CD4-positive, alpha-beta T cell (primary cell): ENCODE measurements around the gene RASSF6. TPM values are rescaled to one million over a fixed set of nuclear protein-coding genes. Genes with fewer than 3 reads are reported as not detected.

Source experiments
- ATAC-seq: fragments of 200-7000 bp; cut with Tn5 transposase; one replicate; pipeline ENCODE4 v1.10.0; 2022; ENCODE audit warnings: mild to moderate bottlenecking; ENCODE audit not compliant: poor library complexity
- CTCF ChIA-PET: fragments of 350-600 bp; sonication (Branson Sonifier 250); formaldehyde crosslinking; loops from one replicate; lab custom pipeline; 2021; ENCODE audit warnings: antibody characterized with exemption, inconsistent platforms; lab: Charles Lee
- POLR2A ChIA-PET: fragments of 350-600 bp; sonication (Branson Sonifier 250); formaldehyde crosslinking; loops from one replicate; lab custom pipeline; 2021; ENCODE audit warnings: antibody characterized with exemption, inconsistent platforms; lab: Charles Lee
- DNase-seq, 14 experiments: peaks; one replicate each; pipeline ENCODE4 v3.0.0-alpha.2; 2013 to 2020; ENCODE audit warnings: mixed read lengths in 2 of 14
- H3K27ac ChIP-seq, 2 donors: one replicate each; pipeline versions ENCODE4 v1.5.1 to v1.7.0; 2013; ENCODE audit warnings: low read length in 2 of 2, low read depth in 1 of 2, mild to moderate bottlenecking in 1 of 2
- H3K27me3 ChIP-seq, 2 experiments: 1 replicate in 1 of 2; 2 replicates in 1 of 2; pipeline versions ENCODE4 v1.6.1 to v1.7.0; 2013; ENCODE audit warnings: low read length in 2 of 2, control low read depth in 1 of 2, mild to moderate bottlenecking in 1 of 2, moderate library complexity in 1 of 2; ENCODE audit not compliant: insufficient read depth in 2 of 2, control insufficient read depth in 1 of 2
- H3K36me3 ChIP-seq: one replicate; pipeline ENCODE4 v1.6.1; 2013; ENCODE audit warnings: low read length, control low read depth; ENCODE audit not compliant: insufficient read depth
- H3K4me1 ChIP-seq: one replicate; pipeline ENCODE4 v1.6.1; 2013; ENCODE audit warnings: low read length, control low read depth; ENCODE audit not compliant: insufficient read depth
- H3K4me3 ChIP-seq: one replicate; pipeline ENCODE4 v1.5.1; 2013; ENCODE audit warnings: mild to moderate bottlenecking, low read length, moderate library complexity
- H3K9me3 ChIP-seq, 2 experiments: 1 replicate in 1 of 2; 2 replicates in 1 of 2; pipeline versions ENCODE4 v1.6.1 to v1.7.0; 2013; ENCODE audit warnings: low read length in 2 of 2, mild to moderate bottlenecking in 2 of 2, control low read depth in 1 of 2, moderate library complexity in 1 of 2; ENCODE audit not compliant: control insufficient read depth in 1 of 2, insufficient read depth in 1 of 2
- H3K27ac Mint-ChIP-seq: one replicate; pipeline ENCODE4 v1.8.0; 2020; ENCODE audit warnings: mixed read lengths
- H3K27me3 Mint-ChIP-seq: one replicate; pipeline ENCODE4 v1.8.0; 2021; ENCODE audit warnings: mixed read lengths
- H3K36me3 Mint-ChIP-seq: one replicate; pipeline ENCODE4 v1.8.0; 2021; ENCODE audit warnings: low read depth, mixed read lengths
- H3K4me1 Mint-ChIP-seq: one replicate; pipeline ENCODE4 v1.8.0; 2021; ENCODE audit warnings: low read depth, mixed read lengths
- H3K4me3 Mint-ChIP-seq: one replicate; pipeline ENCODE4 v1.8.0; 2020; ENCODE audit warnings: mild to moderate bottlenecking, mixed read lengths
- H3K9me3 Mint-ChIP-seq: one replicate; pipeline ENCODE4 v1.8.0; 2020; ENCODE audit warnings: mixed read lengths
- CTCF ChIP-seq: fragments of 200-600 bp; IDR thresholded peaks from one replicate; pipeline ENCODE4 v1.8.0; 2022; ENCODE audit warnings: antibody characterized with exemption, mild to moderate bottlenecking
- intact Hi-C, 2 experiments: fragments of 100-400 bp; cut with DNase I in 1 of 2; cut with micrococcal nuclease in 1 of 2; formaldehyde crosslinking; loops; one replicate each; pipeline versions ENCODE4 v1.15.1 to v1.9.0; 2023 to 2025; cut with DNase I, micrococcal nuclease
- total RNA-seq, 174 experiments: library from RNA in 2 of 174; stranded (reverse) in 2 of 174; gene quantifications; one replicate each; pipeline ENCODE4 v1.2.3 and lab custom pipeline; 2021 to 2026

Gene RASSF6
- total RNA-seq, 2 experiments from 2014 or later: 0.25 to 0.28 TPM

DNA sequence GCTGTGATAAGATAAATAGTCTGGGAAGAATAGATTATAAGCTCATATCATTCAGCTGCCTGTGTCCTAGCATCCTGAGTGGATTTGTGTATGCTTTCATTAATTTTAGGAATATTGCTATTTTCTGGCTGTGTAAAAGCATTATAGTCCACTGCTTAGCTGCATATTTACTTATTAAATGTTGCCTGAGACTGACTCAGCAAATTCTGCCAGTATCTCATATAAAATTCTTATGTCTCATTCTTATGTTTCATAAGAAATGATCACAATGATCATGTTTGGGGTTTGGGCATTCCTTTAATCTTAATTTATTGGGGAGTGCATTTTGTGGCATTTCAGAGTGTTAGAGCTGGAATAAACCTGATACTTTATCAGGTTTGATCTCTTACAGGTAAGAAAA lies 34.9 kb downstream of the RASSF6 start:
- DNase-seq (no peak), ATAC-seq (no peak)
- H3K27me3 Mint-ChIP-seq: no peaks in the 10 kb centered on the region
- H3K36me3 Mint-ChIP-seq: no peaks in the 10 kb centered on the region
- Histone ChIP-seq H3K4me3 (no peak overlapping the region), H3K4me1 (no peaks in the 10 kb centered on the region), H3K36me3 (no peaks in the 10 kb centered on the region), H3K27ac (no peak overlapping the region), H3K9me3 (no peaks in the 10 kb centered on the region), H3K27me3 (no peaks in the 10 kb centered on the region)
- H3K4me1 Mint-ChIP-seq: no peaks in the 10 kb centered on the region
- ChIA-PET POLR2A (no interaction called here), CTCF (no interaction called here)
- intact Hi-C loops: no loop called here
- no peaks in the 10 kb centered on the region for H3K9me3 Mint-ChIP-seq
- no peak overlapping the region for H3K4me3 Mint-ChIP-seq
- H3K27ac Mint-ChIP-seq: no peak overlapping the region
- no peak for TF ChIP-seq CTCF

- ChIA-PET CTCF (no interaction called here), POLR2A (no interaction called here)
- H3K27ac ChIP-seq: no peak overlapping the region
- H3K36me3 ChIP-seq: no peaks in the 10 kb centered on the region
- ATAC-seq: no peak
- H3K4me1 ChIP-seq: no peaks in the 10 kb centered on the region
- H3K4me1 Mint-ChIP-seq: no peaks in the 10 kb centered on the region
- no peaks in the 10 kb centered on the region for H3K27me3 ChIP-seq
- no peaks in the 10 kb centered on the region for H3K9me3 Mint-ChIP-seq
- TF ChIP-seq CTCF: no peak
- H3K27ac Mint-ChIP-seq: no peak overlapping the region
- no peaks in the 10 kb centered on the region for H3K27me3 Mint-ChIP-seq
- intact Hi-C loops: no loop called here
- DNase-seq: no peak
- H3K9me3 ChIP-seq: no peaks in the 10 kb centered on the region
- no peak overlapping the region for H3K4me3 ChIP-seq
- no peaks in the 10 kb centered on the region for H3K36me3 Mint-ChIP-seq
- H3K4me3 Mint-ChIP-seq: no peak overlapping the region
Observed at GRCh38 chr4:73583666-73584065, 36.6 kb downstream of the RASSF6 start.

DNA sequence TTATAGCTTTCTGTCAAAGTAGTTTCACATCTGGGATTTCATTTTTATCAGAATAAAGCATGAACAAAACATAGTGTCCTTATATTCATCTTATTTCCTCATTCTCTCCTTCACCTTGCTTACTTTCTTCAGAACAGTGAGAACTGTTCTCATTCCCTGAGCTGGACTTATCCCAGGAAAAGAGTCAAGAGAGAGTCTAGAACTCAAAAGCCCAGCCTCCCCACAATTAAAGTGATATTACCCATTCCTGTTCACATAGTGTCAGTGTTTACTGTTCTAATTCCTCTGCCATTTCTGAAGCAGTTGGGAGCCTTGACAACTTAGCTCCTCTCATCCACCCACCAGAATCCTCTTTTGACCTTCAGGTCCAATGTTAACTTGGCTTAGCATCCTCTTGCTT lies 42.9 kb downstream of the RASSF6 start:
- DNase-seq: no peak
- H3K27me3 ChIP-seq: no peaks in the 10 kb centered on the region
- Mint-ChIP-seq H3K4me3 (no peak overlapping the region), H3K27ac (no peak overlapping the region), H3K36me3 (no peaks in the 10 kb centered on the region), H3K4me1 (no peaks in the 10 kb centered on the region), H3K9me3 (no peaks in the 10 kb centered on the region), H3K27me3 (no peaks in the 10 kb centered on the region)
- TF ChIP-seq CTCF: no peak
- H3K4me1 ChIP-seq: no peaks in the 10 kb centered on the region
- no peak overlapping the region for H3K27ac ChIP-seq
- ATAC-seq: no peak
- H3K9me3 ChIP-seq: no peaks in the 10 kb centered on the region
- intact Hi-C loops: no loop called here
- no peak overlapping the region for H3K4me3 ChIP-seq
- ChIA-PET CTCF (no interaction called here), POLR2A (no interaction called here)
- no peaks in the 10 kb centered on the region for H3K36me3 ChIP-seq
